Neural cell (in vitro differentiated cells): ENCODE measurements around the gene MEIOB. TPM values are rescaled to one million over a fixed set of nuclear protein-coding genes. Genes with fewer than 3 reads are reported as not detected.

Experiments used
- H2AFZ ChIP-seq: fragments of 200-600, 300-800 bp; sonication (generic), shearing (Covaris generic); 2 replicates; pipeline ENCODE4 v1.6.0; 2014; ENCODE audit warnings: low read depth, mild to moderate bottlenecking, antibody characterized with exemption, low read length, moderate library complexity
- H3F3A ChIP-seq: fragments of 200-600 bp; shearing (Covaris generic); 2 replicates; pipeline ENCODE4 v1.6.1; 2016; ENCODE audit warnings: mild to moderate bottlenecking, moderate library complexity, mixed read lengths, antibody characterized with exemption, low read length; ENCODE audit not compliant: insufficient read depth, poor library complexity, severe bottlenecking
- H3K27ac ChIP-seq: fragments of 200-600, 300-800 bp; sonication (generic), shearing (Covaris generic); 2 replicates; pipeline ENCODE4 v1.5.1; 2014; ENCODE audit warnings: mild to moderate bottlenecking, low read length, moderate library complexity
- H3K27me3 ChIP-seq: fragments of 300-800, 200-600 bp; sonication (generic), shearing (Covaris generic); 2 replicates; pipeline ENCODE4 v1.6.0; 2014; ENCODE audit warnings: mild to moderate bottlenecking, low read depth, low read length, moderate library complexity; ENCODE audit not compliant: insufficient read depth
- H3K36me3 ChIP-seq: fragments of 300-800, 200-600 bp; sonication (generic), shearing (Covaris generic); 2 replicates; pipeline ENCODE4 v1.5.1; 2014; ENCODE audit warnings: mild to moderate bottlenecking, antibody characterized with exemption, low read length, moderate library complexity; ENCODE audit not compliant: insufficient read depth
- H3K4me2 ChIP-seq: fragments of 300-800, 200-600 bp; sonication (generic), shearing (Covaris generic); 2 replicates; pipeline ENCODE4 v1.6.0; 2014; ENCODE audit warnings: mild to moderate bottlenecking, low read length
- H3K4me3 ChIP-seq: fragments of 300-800, 200-600 bp; sonication (generic), shearing (Covaris generic); 2 replicates; pipeline ENCODE4 v1.5.1; 2014; ENCODE audit warnings: mild to moderate bottlenecking, low read length, moderate library complexity
- H3K79me2 ChIP-seq: fragments of 200-600 bp; shearing (Covaris generic); replicated peaks from 2 replicates; pipeline ENCODE4 v1.6.0; 2014; ENCODE audit warnings: mild to moderate bottlenecking, low read length, moderate library complexity; ENCODE audit not compliant: insufficient read depth
- H3K9ac ChIP-seq: fragments of 300-800, 200-600 bp; sonication (generic), shearing (Covaris generic); 2 replicates; pipeline ENCODE4 v1.6.1; 2016; ENCODE audit warnings: mild to moderate bottlenecking, low read length, mixed read lengths
- H3K9me2 ChIP-seq: fragments of 200-600 bp; shearing (Covaris generic); 2 replicates; pipeline ENCODE4 v1.6.1; 2016; ENCODE audit warnings: mild to moderate bottlenecking, low read length, mixed read lengths; ENCODE audit not compliant: insufficient read depth
- H3K9me3 ChIP-seq: fragments of 200-600, 300-800 bp; sonication (generic), shearing (Covaris generic); 2 replicates; pipeline ENCODE4 v1.6.1; 2016; ENCODE audit warnings: mild to moderate bottlenecking, mixed run types, low read length, moderate library complexity, mixed read lengths
- H4K20me1 ChIP-seq: fragments of 200-600 bp; shearing (Covaris generic); 2 replicates; pipeline ENCODE4 v1.6.1; 2016; ENCODE audit warnings: mild to moderate bottlenecking, mixed run types; ENCODE audit not compliant: insufficient read depth
- CTCF ChIP-seq: fragments of 450-650 bp; IDR thresholded peaks from 2 replicates; pipeline ENCODE4 v1.5.1; 2014; ENCODE audit warnings: antibody characterized with exemption, mild to moderate bottlenecking, moderate library complexity; ENCODE audit not compliant: poor library complexity, severe bottlenecking
- EP300 ChIP-seq: fragments of 450-650 bp; conservative IDR thresholded peaks from 2 replicates; pipeline ENCODE4 v1.6.1; 2014; ENCODE audit warnings: antibody characterized with exemption, mild to moderate bottlenecking, moderate library complexity; ENCODE audit not compliant: poor library complexity, severe bottlenecking
- EZH2 ChIP-seq: fragments of 200-600, 300-800 bp; shearing (Covaris generic), sonication (generic); IDR thresholded peaks from 2 replicates; pipeline ENCODE4 v1.6.1; 2014; ENCODE audit warnings: antibody characterized with exemption, low read length, borderline replicate concordance, mild to moderate bottlenecking; ENCODE audit not compliant: insufficient read depth, poor library complexity, severe bottlenecking
- MXI1 ChIP-seq: fragments of 450-650 bp; conservative IDR thresholded peaks from 2 replicates; pipeline ENCODE4 v1.6.1; 2014; ENCODE audit warnings: antibody characterized with exemption, mild to moderate bottlenecking; ENCODE audit not compliant: poor library complexity, severe bottlenecking
- POLR2AphosphoS5 ChIP-seq: IDR thresholded peaks from 2 replicates; pipeline ENCODE4 v1.6.1; 2012
- RAD21 ChIP-seq: fragments of 450-650 bp; conservative IDR thresholded peaks from 2 replicates; pipeline ENCODE4 v1.6.1; 2014; ENCODE audit warnings: antibody characterized with exemption, mild to moderate bottlenecking, moderate library complexity
- REST ChIP-seq: IDR thresholded peaks from 2 replicates; pipeline ENCODE4 v1.6.1; 2012; ENCODE audit warnings: borderline replicate concordance
- SMC3 ChIP-seq: fragments of 450-650 bp; conservative IDR thresholded peaks from 2 replicates; pipeline ENCODE4 v1.6.1; 2014; ENCODE audit warnings: antibody characterized with exemption, mild to moderate bottlenecking, moderate library complexity; ENCODE audit not compliant: poor library complexity
- TAF1 ChIP-seq: IDR thresholded peaks from 2 replicates; pipeline ENCODE4 v1.6.1; 2012; ENCODE audit warnings: low read depth
- polyA plus RNA-seq: library from polyadenylated mRNA; depleted of rRNA; stranded (reverse); fragments of >200 nt; gene quantifications from 2 replicates; pipeline ENCODE4 v1.2.3, GENCODE V29; 2014

The MEIOB gene
- polyA plus RNA-seq, 1 donor from 2014 or later = not detected

- Histone ChIP-seq H3K4me2 (no peak overlapping the region), H2AFZ (no peak overlapping the region), H3K9me3 (no peaks in the 10 kb centered on the region), H3K36me3 (no peaks in the 10 kb centered on the region), H4K20me1 (no peaks in the 10 kb centered on the region), H3K27me3 (no peaks in the 10 kb centered on the region), H3K27ac (no peak overlapping the region), H3K79me2 (peaks cover 2% of the 10 kb centered on the region), H3K9me2 (no peaks in the 10 kb centered on the region), H3F3A (no peaks in the 10 kb centered on the region), H3K4me3 (no peak overlapping the region), H3K9ac (no peak overlapping the region)
- TF ChIP-seq SMC3 = no peak
- no peak for TF ChIP-seq RAD21
- TF ChIP-seq TAF1 = no peak
- no peak for TF ChIP-seq CTCF
- TF ChIP-seq POLR2AphosphoS5 = no peak
- TF ChIP-seq EP300 = no peak
Observed at GRCh38 chr16:1834096-1834495, 37.9 kb downstream of the MEIOB start.

GRCh38 chr16:1832838-1833454, 39.0 kb downstream of the MEIOB start:
- Histone ChIP-seq H3K9ac (no peak overlapping the region), H3K79me2 (peaks cover 13% of the 10 kb centered on the region), H3K9me3 (no peaks in the 10 kb centered on the region), H3K36me3 (no peaks in the 10 kb centered on the region), H4K20me1 (no peaks in the 10 kb centered on the region), H3K27ac (no peak overlapping the region), H2AFZ (no peak overlapping the region), H3K27me3 (no peaks in the 10 kb centered on the region), H3K4me2 (no peak overlapping the region), H3F3A (no peaks in the 10 kb centered on the region), H3K9me2 (no peaks in the 10 kb centered on the region), H3K4me3 (no peak overlapping the region)
- TF ChIP-seq POLR2AphosphoS5 (no peak), REST (no peak)

DNA sequence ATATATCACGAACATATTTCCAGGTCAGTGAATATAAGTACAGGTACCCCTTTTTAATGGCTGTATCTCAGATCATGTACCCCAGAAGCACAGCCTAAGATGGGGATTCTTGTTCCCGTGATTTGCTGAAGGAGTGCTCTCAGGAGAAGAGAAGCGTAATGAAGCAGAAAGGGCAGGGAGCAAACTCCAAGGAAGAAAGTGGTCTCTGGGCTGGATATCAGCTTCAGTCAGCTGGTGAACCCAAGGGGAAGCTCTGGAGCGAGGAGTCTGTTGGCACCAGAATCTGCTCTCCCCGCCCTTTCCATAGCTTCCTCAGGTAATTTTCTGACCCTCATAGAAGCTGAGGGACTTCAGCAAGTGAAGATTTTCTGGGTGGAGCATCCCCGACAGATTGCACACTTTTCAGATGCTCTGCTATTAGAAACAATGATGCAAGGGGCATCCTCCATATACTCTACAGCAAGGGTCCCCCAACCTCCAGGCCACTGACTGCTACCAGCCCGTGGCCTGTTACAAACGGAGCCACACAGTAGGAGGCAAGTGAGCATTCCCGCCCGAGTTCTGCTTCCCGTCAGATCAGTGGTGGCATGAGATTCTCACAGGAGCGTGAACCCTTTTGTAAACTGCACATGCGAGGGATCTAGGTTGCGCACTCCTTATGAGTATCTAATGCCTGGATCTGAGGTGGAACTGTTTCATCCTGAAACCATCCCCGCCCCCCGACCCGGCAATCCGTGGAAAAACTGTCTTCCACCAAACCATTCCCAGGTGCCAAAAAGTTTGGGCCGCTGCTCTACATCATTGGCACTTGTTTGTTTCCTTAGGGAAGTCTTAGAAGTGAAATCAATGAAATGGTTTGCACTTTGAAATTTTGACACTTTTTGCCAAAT, 40.5 kb downstream of the MEIOB start:
- H3K36me3 ChIP-seq = no peaks in the 10 kb centered on the region
- no peaks in the 10 kb centered on the region for H3K27me3 ChIP-seq
- H4K20me1 ChIP-seq = no peaks in the 10 kb centered on the region
- H2AFZ ChIP-seq = no peak overlapping the region
- TF ChIP-seq CTCF = no peak
- no peak for TF ChIP-seq EZH2
- no peak for TF ChIP-seq RAD21
- TF ChIP-seq POLR2AphosphoS5 = no peak
- TF ChIP-seq REST = no peak
- TF ChIP-seq MXI1 = no peak
- TF ChIP-seq SMC3 = no peak
- no peak overlapping the region for H3K4me3 ChIP-seq
- H3K9me3 ChIP-seq = no peaks in the 10 kb centered on the region
- H3K79me2 ChIP-seq = peaks cover 23% of the 10 kb centered on the region
- H3K27ac ChIP-seq = no peak overlapping the region
- no peak overlapping the region for H3K9ac ChIP-seq
- no peaks in the 10 kb centered on the region for H3K9me2 ChIP-seq
- no peak overlapping the region for H3K4me2 ChIP-seq
- no peaks in the 10 kb centered on the region for H3F3A ChIP-seq
